ENCODE data around the gene PDE10A. TPM values are rescaled to one million over a fixed set of nuclear protein-coding genes. Genes with fewer than 3 reads are reported as not detected.

The PDE10A gene
- total and polyA plus RNA-seq, 4 donors, result 1.0 to 6.2 (median 3.0) TPM

- 80 to 81% methylated on average over 11 of the region's 11 CpGs for WGBS, 2 donors
- DNase-seq, result no peak
These were observed 9.4 kb downstream of the PDE10A start for GRCh38 chr6:165653607-165654006.

DNA sequence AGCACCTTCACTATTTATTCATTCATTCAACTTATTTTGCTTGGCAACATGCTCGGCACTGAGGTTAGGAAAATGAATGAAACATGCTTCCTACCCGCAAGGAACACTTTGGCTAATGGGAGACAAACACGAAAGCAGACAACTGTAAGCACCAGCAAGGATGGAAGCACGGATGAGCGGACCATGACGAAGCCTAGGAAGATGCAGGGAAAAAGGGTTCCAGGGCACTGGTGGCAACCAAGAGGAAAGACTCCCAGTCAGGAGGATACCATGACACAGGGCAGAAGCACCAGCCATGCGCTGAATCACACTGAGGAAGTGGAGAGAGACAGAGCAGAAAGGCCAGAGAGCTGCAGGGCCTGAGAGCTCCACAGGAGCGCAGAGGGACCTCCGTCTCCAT is 9.8 kb downstream of the PDE10A start:
- H3K27ac ChIP-seq (ENCODE audit: low read depth in 1 of 2, low read length in 1 of 2), result no peak overlapping the region

More at GRCh38 chr6:165653607-165654006, 9.4 kb downstream of the PDE10A start:
- no peak for ATAC-seq (ENCODE audit: insufficient read depth, low FRiP score)
- Histone ChIP-seq H3K4me3 (no peak overlapping the region), H3K27me3 (ENCODE audit: control insufficient read depth in 3 of 3, insufficient read depth in 3 of 3, low read length in 2 of 3) (peaks cover 0 to 6% (median 0%) of the 10 kb centered on the region in 3 donors), H3K27ac (ENCODE audit: low read depth in 1 of 2, low read length in 1 of 2) (no peak overlapping the region), H3K4me1 (ENCODE audit: control insufficient read depth in 5 of 5, insufficient read depth in 5 of 5, low read length in 5 of 5) (peaks cover under 1 to 26% (median 4%) of the 10 kb centered on the region in 5 donors), H3K9ac (ENCODE audit: insufficient read depth in 1 of 2, low read length in 2 of 2) (no peak overlapping the region), H3K9me3 (ENCODE audit: control insufficient read depth in 4 of 4, insufficient read depth in 3 of 4, low read length in 3 of 4) (no peaks in the 10 kb centered on the region), H3K36me3 (ENCODE audit: control insufficient read depth in 4 of 4, insufficient read depth in 4 of 4, low read length in 4 of 4) (peaks cover 0 to 2% (median 0%) of the 10 kb centered on the region in 4 donors)
- TF ChIP-seq CTCF (IDR thresholded peaks at IDR 0.05; ENCODE audit: control extremely low read depth, extremely low read depth), result no peak

DNA sequence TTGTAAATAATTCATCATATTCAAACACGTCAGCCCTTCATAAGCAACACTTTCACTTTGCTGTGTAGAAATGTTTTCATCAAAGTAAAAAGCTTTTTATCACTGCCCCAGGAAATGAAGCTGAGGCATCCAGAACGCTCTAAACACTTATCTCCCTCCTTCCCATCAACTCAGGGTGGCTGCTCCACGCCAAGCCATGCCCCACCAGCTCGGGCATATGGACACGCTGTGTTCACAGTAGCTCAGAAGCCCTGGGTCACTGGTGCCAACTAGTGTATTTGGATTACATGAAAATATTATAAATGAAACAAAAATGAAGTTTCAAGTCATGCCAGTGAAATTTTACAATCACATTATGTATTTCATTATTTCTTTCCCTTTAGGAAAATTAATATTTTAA is 10.3 kb downstream of the PDE10A start:
- WGBS, 2 donors, result 58 to 73% methylated on average over 5 of the region's 5 CpGs
- peaks cover 2 to 26% (median 4%) of the 10 kb centered on the region in 5 donors for H3K4me1 ChIP-seq (ENCODE audit: control insufficient read depth in 5 of 5, insufficient read depth in 5 of 5, low read length in 5 of 5)
- ATAC-seq (ENCODE audit: insufficient read depth, low FRiP score), result no peak
- H3K4me3 ChIP-seq, result no peak overlapping the region
- no peak overlapping the region for H3K9ac ChIP-seq (ENCODE audit: insufficient read depth in 1 of 2, low read length in 2 of 2)
- TF ChIP-seq CTCF (IDR thresholded peaks at IDR 0.05; ENCODE audit: control extremely low read depth, extremely low read depth), result no peak
- H3K36me3 ChIP-seq (ENCODE audit: control insufficient read depth in 4 of 4, insufficient read depth in 4 of 4, low read length in 4 of 4), result peaks cover 0 to 2% (median 0%) of the 10 kb centered on the region in 4 donors
- peaks cover 0 to 3% (median 0%) of the 10 kb centered on the region in 3 donors for H3K27me3 ChIP-seq (ENCODE audit: control insufficient read depth in 3 of 3, insufficient read depth in 3 of 3, low read length in 2 of 3)
- no peak for DNase-seq
- no peaks in the 10 kb centered on the region for H3K9me3 ChIP-seq (ENCODE audit: control insufficient read depth in 4 of 4, insufficient read depth in 3 of 4, low read length in 3 of 4)
- H3K27ac ChIP-seq (ENCODE audit: low read depth in 1 of 2, low read length in 1 of 2), result no peak overlapping the region

More for the DNA sequence above, 9.8 kb downstream of the PDE10A start:
- Histone ChIP-seq H3K4me3 (no peak overlapping the region), H3K9ac (ENCODE audit: insufficient read depth in 1 of 2, low read length in 2 of 2) (no peak overlapping the region), H3K36me3 (ENCODE audit: control insufficient read depth in 4 of 4, insufficient read depth in 4 of 4, low read length in 4 of 4) (peaks cover 0 to 2% (median 0%) of the 10 kb centered on the region in 4 donors), H3K27me3 (ENCODE audit: control insufficient read depth in 3 of 3, insufficient read depth in 3 of 3, low read length in 2 of 3) (peaks cover 0 to 3% (median 0%) of the 10 kb centered on the region in 3 donors), H3K4me1 (ENCODE audit: control insufficient read depth in 5 of 5, insufficient read depth in 5 of 5, low read length in 5 of 5) (peaks cover 2 to 26% (median 4%) of the 10 kb centered on the region in 5 donors), H3K9me3 (ENCODE audit: control insufficient read depth in 4 of 4, insufficient read depth in 3 of 4, low read length in 3 of 4) (no peaks in the 10 kb centered on the region)
- WGBS, 2 donors, result 82 to 95% methylated on average over 9 of the region's 9 CpGs
- DNase-seq (no peak), ATAC-seq (ENCODE audit: insufficient read depth, low FRiP score) (peak; percentile 2)
- no peak for TF ChIP-seq CTCF (IDR thresholded peaks at IDR 0.05; ENCODE audit: control extremely low read depth, extremely low read depth)
